Measurements from ENCODE around the gene ACCSL.

ACCSL gene

GRCh38 chr11:44104481-44105294, 56.9 kb downstream of the ACCSL start:
- peak; percentile 23 to 32 for DNase-seq

GRCh38 chr11:44108260-44108659, 60.5 kb downstream of the ACCSL start:
- DNase-seq = no peak

Measured in inflammatory macrophage treated with lipopolysaccharide for 1 hour (primary cell).